HEK293T (cell line): ENCODE measurements around the gene DDHD1.

Source experiments
- ARNT ChIP-seq: fragments of 450-650 bp; IDR thresholded peaks from 2 replicates; pipeline ENCODE4 v1.6.1; 2017; ENCODE audit warnings: mild to moderate bottlenecking
- BHLHE40 ChIP-seq: fragments of 450-650 bp; IDR thresholded peaks from 2 replicates; pipeline ENCODE4 v1.6.1; 2016; ENCODE audit warnings: mild to moderate bottlenecking, moderate library complexity, borderline replicate concordance
- FOXA1 ChIP-seq: fragments of 450-650 bp; IDR thresholded peaks from 2 replicates; pipeline ENCODE4 v1.6.1; 2016; ENCODE audit warnings: mild to moderate bottlenecking
- FOXK2 ChIP-seq: fragments of 450-650 bp; IDR thresholded peaks from 2 replicates; pipeline ENCODE4 v1.6.1; 2016; ENCODE audit warnings: mild to moderate bottlenecking
- HDGF ChIP-seq: fragments of 450-650 bp; IDR thresholded peaks from 2 replicates; pipeline ENCODE4 v1.6.1; 2017; ENCODE audit warnings: antibody characterized with exemption, borderline replicate concordance
- SP1 ChIP-seq: fragments of 450-650 bp; IDR thresholded peaks from 2 replicates; pipeline ENCODE4 v1.6.1; 2017
- ZNF384 ChIP-seq: fragments of 450-650 bp; IDR thresholded peaks from 2 replicates; pipeline ENCODE4 v1.6.1; 2016
- TF ChIP-seq, protein P1 (sequence below): fragments of 450-650 bp; IDR thresholded peaks from 2 replicates; pipeline ENCODE4 v1.6.1; 2016

- TF ChIP-seq ARNT (no peak), SP1 (no peak), FOXK2 (no peak), ZNF384 (no peak), BHLHE40 (no peak), FOXA1 (no peak), HDGF (no peak)
- TF ChIP-seq, protein P1, sequence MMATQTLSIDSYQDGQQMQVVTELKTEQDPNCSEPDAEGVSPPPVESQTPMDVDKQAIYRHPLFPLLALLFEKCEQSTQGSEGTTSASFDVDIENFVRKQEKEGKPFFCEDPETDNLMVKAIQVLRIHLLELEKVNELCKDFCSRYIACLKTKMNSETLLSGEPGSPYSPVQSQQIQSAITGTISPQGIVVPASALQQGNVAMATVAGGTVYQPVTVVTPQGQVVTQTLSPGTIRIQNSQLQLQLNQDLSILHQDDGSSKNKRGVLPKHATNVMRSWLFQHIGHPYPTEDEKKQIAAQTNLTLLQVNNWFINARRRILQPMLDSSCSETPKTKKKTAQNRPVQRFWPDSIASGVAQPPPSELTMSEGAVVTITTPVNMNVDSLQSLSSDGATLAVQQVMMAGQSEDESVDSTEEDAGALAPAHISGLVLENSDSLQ: no peak
Measured at GRCh38 chr14:53147208-53147607, 5.9 kb downstream of the DDHD1 start.
